HEK293 (cell line): ENCODE results near the gene NHERF2.

Source experiments
- GFI1B ChIP-seq: fragments of 450-650 bp; formaldehyde crosslinking; IDR thresholded peaks from 2 replicates; pipeline ENCODE4 v1.5.1; 2016; ENCODE audit warnings: missing biosample characterization, missing genetic modification characterization
- HOXC10 ChIP-seq: sonication (generic); formaldehyde crosslinking; IDR thresholded peaks from 2 replicates; pipeline ENCODE4 v1.8.1; 2023; ENCODE audit warnings: mild to moderate bottlenecking, missing genetic modification reagents
- IKZF3 ChIP-seq: fragments of 450-650 bp; IDR thresholded peaks from 2 replicates; pipeline ENCODE4 v1.5.0; 2018; ENCODE audit warnings: missing biosample characterization, mild to moderate bottlenecking, missing genetic modification characterization, moderate library complexity
- KLF1 ChIP-seq: fragments of 450-650 bp; formaldehyde crosslinking; IDR thresholded peaks from 2 replicates; pipeline ENCODE4 v1.5.1; 2016; ENCODE audit warnings: missing biosample characterization, missing genetic modification characterization
- SCRT2 ChIP-seq: fragments of 450-650 bp; formaldehyde crosslinking; IDR thresholded peaks from 2 replicates; pipeline ENCODE4 v1.5.1; 2016; ENCODE audit warnings: missing biosample characterization, missing genetic modification characterization
- SP7 ChIP-seq: fragments of 450-650 bp; formaldehyde crosslinking; IDR thresholded peaks from 2 replicates; pipeline ENCODE4 v1.5.1; 2016; ENCODE audit warnings: missing biosample characterization, missing genetic modification characterization
- ZFP3 ChIP-seq: fragments of 450-650 bp; formaldehyde crosslinking; IDR thresholded peaks from 2 replicates; pipeline ENCODE4 v1.5.1; 2016; ENCODE audit warnings: low read depth, missing biosample characterization, missing genetic modification characterization
- ZFP41 ChIP-seq: fragments of 450-650 bp; formaldehyde crosslinking; IDR thresholded peaks from 2 replicates; pipeline ENCODE4 v1.5.1; 2016; ENCODE audit warnings: missing biosample characterization, missing genetic modification characterization, borderline replicate concordance
- ZFP69B ChIP-seq: fragments of 450-650 bp; formaldehyde crosslinking; IDR thresholded peaks from 2 replicates; pipeline ENCODE4 v1.5.1; 2016; ENCODE audit warnings: missing biosample characterization, missing genetic modification characterization
- ZNF114 ChIP-seq: fragments of 450-650 bp; formaldehyde crosslinking; IDR thresholded peaks from 2 replicates; pipeline ENCODE4 v1.5.0; 2017; ENCODE audit warnings: missing biosample characterization, missing genetic modification characterization
- ZNF155 ChIP-seq: fragments of 450-650 bp; formaldehyde crosslinking; IDR thresholded peaks from 2 replicates; pipeline ENCODE4 v1.5.1; 2016; ENCODE audit warnings: missing biosample characterization, missing genetic modification characterization
- ZNF184 ChIP-seq: fragments of 450-650 bp; IDR thresholded peaks from 2 replicates; pipeline ENCODE4 v1.5.1; 2018; ENCODE audit warnings: missing biosample characterization, mild to moderate bottlenecking, missing genetic modification characterization
- ZNF19 ChIP-seq: fragments of 450-650 bp; formaldehyde crosslinking; IDR thresholded peaks from 2 replicates; pipeline ENCODE4; 2016; ENCODE audit warnings: missing biosample characterization, missing genetic modification characterization, low read depth
- ZNF24 ChIP-seq: fragments of 450-650 bp; formaldehyde crosslinking; IDR thresholded peaks from 2 replicates; pipeline ENCODE4 v1.5.1; 2016; ENCODE audit warnings: missing biosample characterization, missing genetic modification characterization
- ZNF266 ChIP-seq: fragments of 450-650 bp; formaldehyde crosslinking; IDR thresholded peaks from 2 replicates; pipeline ENCODE4 v1.5.1; 2016; ENCODE audit warnings: missing biosample characterization, missing genetic modification characterization, low read depth
- ZNF324 ChIP-seq: fragments of 450-650 bp; formaldehyde crosslinking; IDR thresholded peaks from 2 replicates; pipeline ENCODE4 v1.5.1; 2016; ENCODE audit warnings: missing biosample characterization, missing genetic modification characterization
- ZNF394 ChIP-seq: fragments of 450-650 bp; formaldehyde crosslinking; IDR thresholded peaks from 2 replicates; pipeline ENCODE4 v1.5.1; 2016; ENCODE audit warnings: missing biosample characterization, missing genetic modification characterization, mild to moderate bottlenecking, moderate library complexity, borderline replicate concordance
- ZNF404 ChIP-seq: fragments of 450-650 bp; formaldehyde crosslinking; IDR thresholded peaks from 2 replicates; pipeline ENCODE4 v1.5.1; 2017; ENCODE audit warnings: missing biosample characterization, missing genetic modification characterization
- ZNF473 ChIP-seq: fragments of 450-650 bp; formaldehyde crosslinking; IDR thresholded peaks from 2 replicates; pipeline ENCODE4 v1.5.1; 2017; ENCODE audit warnings: missing biosample characterization, missing genetic modification characterization
- ZNF521 ChIP-seq: fragments of 450-650 bp; formaldehyde crosslinking; IDR thresholded peaks from 2 replicates; pipeline ENCODE4 v1.5.1; 2017; ENCODE audit warnings: missing biosample characterization, mild to moderate bottlenecking, missing genetic modification characterization
- ZNF544 ChIP-seq: fragments of 450-650 bp; formaldehyde crosslinking; IDR thresholded peaks from 2 replicates; pipeline ENCODE4 v1.5.0; 2017; ENCODE audit warnings: missing biosample characterization, missing genetic modification characterization
- ZNF561 ChIP-seq: fragments of 450-650 bp; IDR thresholded peaks from 2 replicates; pipeline ENCODE4 v1.5.1; 2018; ENCODE audit warnings: missing biosample characterization, missing genetic modification characterization, borderline replicate concordance
- ZNF585B ChIP-seq: fragments of 450-650 bp; formaldehyde crosslinking; IDR thresholded peaks from 2 replicates; pipeline ENCODE4 v1.5.1; 2016; ENCODE audit warnings: missing biosample characterization, missing genetic modification characterization
- ZNF621 ChIP-seq: fragments of 450-650 bp; formaldehyde crosslinking; IDR thresholded peaks from 2 replicates; pipeline ENCODE4 v1.5.1; 2017; ENCODE audit warnings: missing biosample characterization, missing genetic modification characterization
- ZNF654 ChIP-seq: fragments of 450-650 bp; formaldehyde crosslinking; IDR thresholded peaks from 2 replicates; pipeline ENCODE4 v1.5.1; 2016; ENCODE audit warnings: low read depth, missing biosample characterization, missing genetic modification characterization
- ZNF785 ChIP-seq: fragments of 450-650 bp; formaldehyde crosslinking; IDR thresholded peaks from 2 replicates; pipeline ENCODE4 v1.5.1; 2016; ENCODE audit warnings: missing biosample characterization, missing genetic modification characterization
- TF ChIP-seq, protein P1 (sequence below): fragments of 450-650 bp; formaldehyde crosslinking; IDR thresholded peaks from 2 replicates; pipeline ENCODE4 v1.5.1; 2016; ENCODE audit warnings: missing biosample characterization, missing genetic modification characterization
- TF ChIP-seq, protein P2 (sequence below): fragments of 450-650 bp; formaldehyde crosslinking; IDR thresholded peaks from 2 replicates; pipeline ENCODE4 v1.5.1; 2016; ENCODE audit warnings: missing biosample characterization, missing genetic modification characterization
- TF ChIP-seq, protein P3 (sequence below): fragments of 450-650 bp; formaldehyde crosslinking; IDR thresholded peaks from 2 replicates; pipeline ENCODE4 v1.5.1; 2017; ENCODE audit warnings: missing biosample characterization, missing genetic modification characterization
- TF ChIP-seq, protein P4 (sequence below): fragments of 450-650 bp; formaldehyde crosslinking; IDR thresholded peaks from 2 replicates; pipeline ENCODE4 v1.5.1; 2017; ENCODE audit warnings: missing biosample characterization, missing genetic modification characterization
- TF ChIP-seq, protein P5 (sequence below): IDR thresholded peaks from 2 replicates; pipeline ENCODE4 v1.6.1; 2011; ENCODE audit warnings: mild to moderate bottlenecking, low read depth, low read length, borderline replicate concordance

Gene NHERF2

DNA sequence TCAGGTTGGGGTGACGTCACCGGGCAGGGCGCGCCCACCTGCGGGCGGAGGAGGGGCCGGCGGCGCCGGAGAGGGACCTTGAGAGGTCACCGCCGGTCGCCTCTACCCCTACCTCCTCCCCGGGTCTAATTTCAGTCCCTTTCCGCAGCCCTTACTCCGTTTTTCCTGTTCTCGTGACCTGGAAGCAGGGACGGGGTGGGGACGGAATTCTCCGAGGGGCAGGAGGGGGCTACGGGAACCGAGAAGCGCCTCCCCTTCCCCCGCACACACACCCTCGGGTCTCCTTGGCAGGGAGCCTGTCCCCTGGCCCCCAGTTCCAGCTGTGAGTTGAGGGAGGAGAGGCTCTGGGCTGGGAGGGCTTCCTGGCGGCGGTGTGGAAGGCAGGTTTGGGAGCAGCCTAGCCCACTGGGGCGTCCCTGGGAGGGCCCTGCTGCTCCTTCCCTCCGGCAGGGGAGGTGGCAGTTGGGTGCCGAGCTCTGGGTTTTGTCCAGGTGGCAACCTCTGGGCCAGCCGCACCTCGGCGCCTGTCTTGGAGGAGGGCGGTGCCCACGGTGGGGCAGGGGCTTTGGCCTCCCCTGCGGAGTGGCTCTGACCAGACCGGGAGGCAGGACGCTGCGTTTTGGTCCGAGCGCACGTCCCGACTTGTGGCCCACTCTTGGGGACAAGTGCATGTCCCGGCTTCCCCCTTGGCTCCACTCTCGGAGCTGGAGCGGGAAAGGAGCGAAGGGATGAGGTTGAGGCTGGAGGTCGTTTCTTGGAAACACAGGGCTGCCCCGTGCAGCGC lies 36.2 kb upstream of the NHERF2 start (continued):
- no peak for TF ChIP-seq ZNF654
- no peak for TF ChIP-seq HOXC10 (CRISPR knock-in tag)
- TF ChIP-seq ZNF544 (tag by site-specific recombination) = no peak
- no peak for TF ChIP-seq ZNF521 (tag by site-specific recombination)
- no peak for TF ChIP-seq ZNF155
- TF ChIP-seq ZFP3 (tag by site-specific recombination) = no peak
- peak; percentile 53; the same call in 1 of the 2 replicates for TF ChIP-seq ZNF561 (tag by site-specific recombination)
- no peak for TF ChIP-seq ZNF473 (tag by site-specific recombination)
- peak; percentile 50; the same call in 1 of the 2 replicates for TF ChIP-seq SP7 (tag by site-specific recombination)
- no peak for TF ChIP-seq ZNF785 (tag by site-specific recombination)
- TF ChIP-seq ZNF184 (tag by site-specific recombination) = no peak
- no peak for TF ChIP-seq ZNF266 (tag by site-specific recombination)
- TF ChIP-seq, protein P1, sequence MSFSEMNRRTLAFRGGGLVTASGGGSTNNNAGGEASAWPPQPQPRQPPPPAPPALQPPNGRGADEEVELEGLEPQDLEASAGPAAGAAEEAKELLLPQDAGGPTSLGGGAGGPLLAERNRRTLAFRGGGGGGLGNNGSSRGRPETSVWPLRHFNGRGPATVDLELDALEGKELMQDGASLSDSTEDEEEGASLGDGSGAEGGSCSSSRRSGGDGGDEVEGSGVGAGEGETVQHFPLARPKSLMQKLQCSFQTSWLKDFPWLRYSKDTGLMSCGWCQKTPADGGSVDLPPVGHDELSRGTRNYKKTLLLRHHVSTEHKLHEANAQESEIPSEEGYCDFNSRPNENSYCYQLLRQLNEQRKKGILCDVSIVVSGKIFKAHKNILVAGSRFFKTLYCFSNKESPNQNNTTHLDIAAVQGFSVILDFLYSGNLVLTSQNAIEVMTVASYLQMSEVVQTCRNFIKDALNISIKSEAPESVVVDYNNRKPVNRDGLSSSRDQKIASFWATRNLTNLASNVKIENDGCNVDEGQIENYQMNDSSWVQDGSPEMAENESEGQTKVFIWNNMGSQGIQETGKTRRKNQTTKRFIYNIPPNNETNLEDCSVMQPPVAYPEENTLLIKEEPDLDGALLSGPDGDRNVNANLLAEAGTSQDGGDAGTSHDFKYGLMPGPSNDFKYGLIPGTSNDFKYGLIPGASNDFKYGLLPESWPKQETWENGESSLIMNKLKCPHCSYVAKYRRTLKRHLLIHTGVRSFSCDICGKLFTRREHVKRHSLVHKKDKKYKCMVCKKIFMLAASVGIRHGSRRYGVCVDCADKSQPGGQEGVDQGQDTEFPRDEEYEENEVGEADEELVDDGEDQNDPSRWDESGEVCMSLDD (tag by site-specific recombination) = no peak
- no peak for TF ChIP-seq ZNF404 (tag by site-specific recombination)
- TF ChIP-seq ZNF114 (tag by site-specific recombination) = no peak
- TF ChIP-seq ZNF394 (tag by site-specific recombination) = no peak
- TF ChIP-seq, protein P2, sequence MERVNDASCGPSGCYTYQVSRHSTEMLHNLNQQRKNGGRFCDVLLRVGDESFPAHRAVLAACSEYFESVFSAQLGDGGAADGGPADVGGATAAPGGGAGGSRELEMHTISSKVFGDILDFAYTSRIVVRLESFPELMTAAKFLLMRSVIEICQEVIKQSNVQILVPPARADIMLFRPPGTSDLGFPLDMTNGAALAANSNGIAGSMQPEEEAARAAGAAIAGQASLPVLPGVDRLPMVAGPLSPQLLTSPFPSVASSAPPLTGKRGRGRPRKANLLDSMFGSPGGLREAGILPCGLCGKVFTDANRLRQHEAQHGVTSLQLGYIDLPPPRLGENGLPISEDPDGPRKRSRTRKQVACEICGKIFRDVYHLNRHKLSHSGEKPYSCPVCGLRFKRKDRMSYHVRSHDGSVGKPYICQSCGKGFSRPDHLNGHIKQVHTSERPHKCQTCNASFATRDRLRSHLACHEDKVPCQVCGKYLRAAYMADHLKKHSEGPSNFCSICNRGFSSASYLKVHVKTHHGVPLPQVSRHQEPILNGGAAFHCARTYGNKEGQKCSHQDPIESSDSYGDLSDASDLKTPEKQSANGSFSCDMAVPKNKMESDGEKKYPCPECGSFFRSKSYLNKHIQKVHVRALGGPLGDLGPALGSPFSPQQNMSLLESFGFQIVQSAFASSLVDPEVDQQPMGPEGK (tag by site-specific recombination) = peak; percentile 91
- TF ChIP-seq IKZF3 (tag by site-specific recombination) = no peak
- no peak for TF ChIP-seq ZNF19 (tag by site-specific recombination)
- TF ChIP-seq ZNF24 (tag by site-specific recombination) = peak; percentile 28; the same call in 1 of the 2 replicates
- TF ChIP-seq, protein P3, sequence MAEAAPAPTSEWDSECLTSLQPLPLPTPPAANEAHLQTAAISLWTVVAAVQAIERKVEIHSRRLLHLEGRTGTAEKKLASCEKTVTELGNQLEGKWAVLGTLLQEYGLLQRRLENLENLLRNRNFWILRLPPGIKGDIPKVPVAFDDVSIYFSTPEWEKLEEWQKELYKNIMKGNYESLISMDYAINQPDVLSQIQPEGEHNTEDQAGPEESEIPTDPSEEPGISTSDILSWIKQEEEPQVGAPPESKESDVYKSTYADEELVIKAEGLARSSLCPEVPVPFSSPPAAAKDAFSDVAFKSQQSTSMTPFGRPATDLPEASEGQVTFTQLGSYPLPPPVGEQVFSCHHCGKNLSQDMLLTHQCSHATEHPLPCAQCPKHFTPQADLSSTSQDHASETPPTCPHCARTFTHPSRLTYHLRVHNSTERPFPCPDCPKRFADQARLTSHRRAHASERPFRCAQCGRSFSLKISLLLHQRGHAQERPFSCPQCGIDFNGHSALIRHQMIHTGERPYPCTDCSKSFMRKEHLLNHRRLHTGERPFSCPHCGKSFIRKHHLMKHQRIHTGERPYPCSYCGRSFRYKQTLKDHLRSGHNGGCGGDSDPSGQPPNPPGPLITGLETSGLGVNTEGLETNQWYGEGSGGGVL (tag by site-specific recombination) = peak; percentile 95
- TF ChIP-seq, protein P4, sequence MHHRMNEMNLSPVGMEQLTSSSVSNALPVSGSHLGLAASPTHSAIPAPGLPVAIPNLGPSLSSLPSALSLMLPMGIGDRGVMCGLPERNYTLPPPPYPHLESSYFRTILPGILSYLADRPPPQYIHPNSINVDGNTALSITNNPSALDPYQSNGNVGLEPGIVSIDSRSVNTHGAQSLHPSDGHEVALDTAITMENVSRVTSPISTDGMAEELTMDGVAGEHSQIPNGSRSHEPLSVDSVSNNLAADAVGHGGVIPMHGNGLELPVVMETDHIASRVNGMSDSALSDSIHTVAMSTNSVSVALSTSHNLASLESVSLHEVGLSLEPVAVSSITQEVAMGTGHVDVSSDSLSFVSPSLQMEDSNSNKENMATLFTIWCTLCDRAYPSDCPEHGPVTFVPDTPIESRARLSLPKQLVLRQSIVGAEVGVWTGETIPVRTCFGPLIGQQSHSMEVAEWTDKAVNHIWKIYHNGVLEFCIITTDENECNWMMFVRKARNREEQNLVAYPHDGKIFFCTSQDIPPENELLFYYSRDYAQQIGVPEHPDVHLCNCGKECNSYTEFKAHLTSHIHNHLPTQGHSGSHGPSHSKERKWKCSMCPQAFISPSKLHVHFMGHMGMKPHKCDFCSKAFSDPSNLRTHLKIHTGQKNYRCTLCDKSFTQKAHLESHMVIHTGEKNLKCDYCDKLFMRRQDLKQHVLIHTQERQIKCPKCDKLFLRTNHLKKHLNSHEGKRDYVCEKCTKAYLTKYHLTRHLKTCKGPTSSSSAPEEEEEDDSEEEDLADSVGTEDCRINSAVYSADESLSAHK = no peak
- no peak for TF ChIP-seq ZNF585B
- TF ChIP-seq ZFP41 = no peak
- TF ChIP-seq ZNF621 (tag by site-specific recombination) = no peak
- TF ChIP-seq ZFP69B (tag by site-specific recombination) = no peak; the same call in 1 of the 2 replicates
- TF ChIP-seq KLF1 (tag by site-specific recombination) = peak; percentile 87
- no peak for TF ChIP-seq GFI1B
- TF ChIP-seq SCRT2 (tag by site-specific recombination) = no peak
- TF ChIP-seq, protein P5, sequence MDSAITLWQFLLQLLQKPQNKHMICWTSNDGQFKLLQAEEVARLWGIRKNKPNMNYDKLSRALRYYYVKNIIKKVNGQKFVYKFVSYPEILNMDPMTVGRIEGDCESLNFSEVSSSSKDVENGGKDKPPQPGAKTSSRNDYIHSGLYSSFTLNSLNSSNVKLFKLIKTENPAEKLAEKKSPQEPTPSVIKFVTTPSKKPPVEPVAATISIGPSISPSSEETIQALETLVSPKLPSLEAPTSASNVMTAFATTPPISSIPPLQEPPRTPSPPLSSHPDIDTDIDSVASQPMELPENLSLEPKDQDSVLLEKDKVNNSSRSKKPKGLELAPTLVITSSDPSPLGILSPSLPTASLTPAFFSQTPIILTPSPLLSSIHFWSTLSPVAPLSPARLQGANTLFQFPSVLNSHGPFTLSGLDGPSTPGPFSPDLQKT = no peak
- no peak for TF ChIP-seq ZNF324 (tag by site-specific recombination)
